Activated T-cell treated with anti-CD3 and anti-CD28 coated beads, Interleukin-2, amount 50 U/mL, for 48 hours (primary cell): ENCODE measurements around the gene RAD9A.

Experiments used
- DNase-seq, 2 experiments: peaks; one replicate each; pipeline ENCODE4 v3.0.0-alpha.2; 2020

Gene RAD9A

DNA sequence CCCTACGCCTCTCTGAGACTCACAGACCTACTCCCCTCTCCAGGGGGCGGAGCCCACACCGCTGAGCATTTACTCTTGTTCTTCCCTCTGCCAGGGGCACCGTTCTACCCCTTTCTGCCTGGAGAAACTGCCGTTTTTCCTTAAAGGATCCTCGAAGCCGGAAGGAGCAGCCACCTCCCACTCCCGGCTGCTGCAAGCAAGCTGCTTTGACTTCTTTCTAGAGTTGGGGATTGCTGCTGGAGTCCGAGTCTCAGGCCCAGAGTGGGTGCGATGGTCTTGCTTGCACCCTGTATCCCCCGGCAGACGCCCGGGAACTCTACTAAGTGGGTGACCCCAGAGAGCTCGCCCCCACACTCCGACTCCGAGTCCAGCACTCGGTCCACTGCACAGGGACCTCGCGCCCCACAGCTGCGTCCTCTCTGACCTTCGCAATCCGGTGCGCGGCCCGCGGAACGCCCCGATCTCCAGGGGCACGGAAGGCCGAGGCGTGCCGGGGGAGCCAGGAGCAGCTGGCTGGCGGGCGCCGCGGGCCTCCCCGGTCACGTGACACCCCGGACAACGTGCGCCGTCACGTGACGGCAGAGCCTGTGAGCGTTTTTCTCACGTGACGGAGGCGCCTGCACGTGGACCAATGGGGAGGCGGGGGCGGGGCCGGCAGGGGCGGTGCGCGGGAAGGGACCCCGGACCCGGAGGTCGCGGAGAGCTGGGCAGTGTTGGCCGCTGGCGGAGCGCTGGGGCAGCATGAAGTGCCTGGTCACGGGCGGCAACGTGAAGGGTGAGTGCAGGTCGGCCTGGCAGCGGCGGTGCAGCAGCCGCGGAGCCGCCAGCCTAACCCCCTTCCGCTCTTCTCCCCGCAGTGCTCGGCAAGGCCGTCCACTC, at the start of gene RAD9A:
TSS of gene RAD9A (plus strand) at position 683 of the 879 bp plus-strand sequence. CDS start at position 742, 59 bp downstream.
- DNase-seq = peak; percentile 94

GRCh38 chr11:67344264-67344663, 47.5 kb upstream of the RAD9A start:
- DNase-seq = peak in 1 of 2 experiments; percentile 26

- peak in 1 of 2 experiments; percentile 34 for DNase-seq
Measured at GRCh38 chr11:67345247-67345919, 46.4 kb upstream of the RAD9A start.

GRCh38 chr11:67345920-67346819, 45.6 kb upstream of the RAD9A start:
- DNase-seq = no peak

DNA sequence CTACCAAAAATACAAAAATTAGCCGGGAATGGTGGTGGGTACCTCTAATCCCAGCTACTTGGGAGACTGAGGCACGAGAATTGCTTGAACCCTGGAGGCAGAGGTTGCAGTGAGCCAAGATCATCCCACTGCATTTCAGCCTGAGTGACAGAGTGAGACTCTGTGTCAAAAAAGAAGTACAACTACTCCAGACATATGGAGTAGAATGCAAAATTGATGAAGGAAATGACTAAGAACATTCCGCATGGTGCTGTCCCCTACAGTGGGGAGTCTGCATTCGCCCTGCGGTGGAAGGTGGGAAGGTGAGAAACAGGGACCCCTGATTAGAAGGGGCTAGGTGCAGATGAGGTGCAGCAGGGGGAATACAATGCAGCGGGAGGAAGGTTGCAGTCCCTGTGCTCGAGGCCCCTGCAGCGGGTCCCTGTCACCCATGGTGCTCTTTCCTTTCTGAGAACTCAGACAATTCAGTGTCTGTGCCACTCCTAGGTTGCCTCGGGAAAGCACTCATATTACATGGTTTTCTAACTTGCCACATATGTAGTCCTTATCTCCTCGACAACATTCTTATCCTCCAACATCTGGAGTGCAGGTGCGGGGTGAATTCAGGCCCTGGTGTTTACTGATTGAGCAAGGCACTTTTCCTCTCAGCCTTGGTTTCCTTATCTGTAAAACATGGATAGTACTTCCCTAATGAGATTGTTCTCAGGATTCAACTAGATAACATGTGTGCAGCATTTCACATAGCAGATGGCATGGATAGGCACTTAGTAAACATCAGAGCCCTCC, 43.6 kb upstream of the RAD9A start:
- DNase-seq = no peak

DNA sequence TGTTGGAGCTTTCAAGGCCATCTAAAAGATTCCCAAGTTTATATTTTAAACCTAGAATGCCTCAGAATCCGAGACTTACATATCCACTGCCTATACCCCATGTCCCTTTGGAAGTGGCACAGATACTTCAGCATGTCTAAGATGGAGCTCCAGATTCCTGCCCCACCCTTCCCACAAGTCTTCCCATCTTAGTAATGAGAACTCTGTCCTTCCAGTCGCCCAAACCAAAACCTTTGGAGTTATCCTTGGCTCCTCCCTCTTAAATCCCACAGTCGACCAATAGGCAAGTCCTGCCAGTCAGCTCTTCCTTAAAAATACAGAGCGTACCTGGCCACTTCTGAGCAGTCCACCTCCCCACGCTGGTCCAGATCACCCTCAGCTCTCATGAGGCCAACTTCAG, 42.8 kb upstream of the RAD9A start:
- DNase-seq = no peak

- no peak for DNase-seq
Measured at GRCh38 chr11:67349457-67349856, 42.3 kb upstream of the RAD9A start.

DNA sequence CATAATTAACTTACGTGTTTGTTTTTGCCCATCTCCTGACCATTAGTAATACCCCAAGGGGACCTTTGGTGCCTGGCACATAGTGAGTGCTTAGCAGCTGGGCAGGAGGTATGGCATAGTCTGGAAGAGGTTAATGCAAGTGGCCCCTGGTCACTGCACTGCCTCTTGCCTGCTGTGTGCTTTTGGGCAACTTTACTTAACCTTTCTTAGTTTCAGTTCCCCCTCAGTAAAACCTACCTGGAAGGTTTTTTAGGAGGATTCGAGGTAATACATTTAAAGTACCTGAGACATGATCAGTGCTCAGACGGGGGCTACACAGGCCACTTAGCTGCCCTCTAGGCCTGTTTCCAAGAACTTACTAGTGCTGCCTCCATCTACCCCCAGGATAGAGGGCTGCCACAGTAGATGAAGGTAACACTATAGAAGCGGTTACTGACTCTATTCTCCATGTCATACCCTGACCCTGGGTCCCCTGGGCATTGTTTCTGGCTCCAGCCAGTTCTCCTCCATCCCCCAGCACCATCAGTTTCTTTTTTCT, 41.8 kb upstream of the RAD9A start:
- no peak for DNase-seq

- DNase-seq = peak; percentile 63 to 77
Measured at GRCh38 chr11:67351275-67352005, 40.3 kb upstream of the RAD9A start.

DNA sequence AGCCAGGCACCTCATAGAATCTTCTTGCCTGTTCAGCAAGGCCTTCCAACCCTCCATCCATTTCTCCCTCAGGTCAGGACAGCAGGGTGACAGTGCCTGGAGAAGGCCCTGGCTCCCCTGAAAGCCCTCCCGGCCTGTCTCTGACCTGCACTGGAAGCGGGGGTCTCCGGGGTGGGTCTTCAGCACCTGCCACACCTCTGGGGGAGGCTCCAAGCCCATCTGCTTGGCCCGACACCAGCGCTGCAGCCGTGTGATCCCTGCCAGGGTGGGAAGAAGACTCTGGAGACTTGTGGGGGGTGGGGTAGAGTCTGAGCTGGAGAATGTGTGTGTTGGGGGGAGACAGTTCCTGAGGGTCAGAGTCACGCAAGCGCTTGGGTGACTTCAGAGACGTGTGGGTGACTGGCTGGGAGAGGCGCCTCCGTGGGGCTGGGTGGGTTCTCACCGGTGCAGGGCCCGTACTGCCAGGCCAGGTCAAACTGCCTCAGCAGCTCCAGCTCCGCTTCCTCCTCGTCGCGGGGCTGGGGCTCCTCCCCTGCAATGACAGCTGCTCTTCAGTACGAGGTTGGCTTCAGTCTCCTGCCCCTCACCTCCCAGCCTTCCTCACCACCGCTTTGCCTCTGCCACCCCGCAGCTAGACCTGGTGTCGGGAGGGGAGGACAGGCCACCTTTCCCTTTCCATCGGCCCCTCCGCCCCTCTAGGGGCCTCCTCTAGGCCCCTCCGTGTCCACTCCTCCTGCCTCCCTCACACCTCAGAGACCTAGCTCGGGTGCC, 39.1 kb upstream of the RAD9A start:
- DNase-seq = no peak

DNA sequence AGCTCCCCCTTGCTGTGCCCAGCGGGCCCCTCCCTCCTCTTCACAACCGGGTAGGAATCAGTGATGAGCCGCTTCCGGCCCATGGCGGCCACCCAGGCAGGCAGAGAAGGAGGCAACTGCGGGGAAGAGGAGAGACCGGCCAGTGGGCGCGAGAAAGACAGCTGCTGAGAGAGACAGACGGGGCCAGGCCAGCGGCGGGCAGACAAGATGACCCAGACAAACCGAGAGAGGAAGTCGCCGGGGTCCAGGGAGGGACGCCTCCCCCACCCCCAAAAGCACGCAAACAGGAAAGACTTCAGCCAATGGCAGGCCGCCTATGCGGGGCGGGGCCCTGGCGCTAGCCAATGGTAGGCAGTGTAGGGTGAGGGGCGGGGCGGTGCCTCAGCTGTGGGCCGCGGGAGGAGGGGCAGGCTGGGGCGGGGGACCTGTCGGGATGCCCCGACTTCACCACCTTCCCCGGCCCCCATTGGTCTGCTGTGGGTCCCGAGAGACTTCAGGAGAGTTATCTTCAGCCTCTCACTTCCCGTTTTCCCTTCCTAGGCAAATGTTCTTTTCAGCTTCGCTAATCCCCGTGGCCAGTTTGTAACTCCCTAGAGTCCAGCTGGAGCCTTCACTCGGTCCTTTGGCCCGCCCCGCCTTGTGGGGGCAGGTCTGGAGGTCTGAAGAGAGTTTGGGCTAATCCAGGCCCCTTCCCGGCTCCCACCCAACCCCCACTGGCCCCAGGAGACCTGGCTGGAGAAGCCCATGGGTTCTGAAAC, 38.3 kb upstream of the RAD9A start, which contains the start of gene POLD4:
TSS of gene POLD4 (minus strand) at position 230 of the 758 bp plus-strand sequence. CDS start at position 83, 147 bp downstream.
- DNase-seq = peak; percentile 97

DNA sequence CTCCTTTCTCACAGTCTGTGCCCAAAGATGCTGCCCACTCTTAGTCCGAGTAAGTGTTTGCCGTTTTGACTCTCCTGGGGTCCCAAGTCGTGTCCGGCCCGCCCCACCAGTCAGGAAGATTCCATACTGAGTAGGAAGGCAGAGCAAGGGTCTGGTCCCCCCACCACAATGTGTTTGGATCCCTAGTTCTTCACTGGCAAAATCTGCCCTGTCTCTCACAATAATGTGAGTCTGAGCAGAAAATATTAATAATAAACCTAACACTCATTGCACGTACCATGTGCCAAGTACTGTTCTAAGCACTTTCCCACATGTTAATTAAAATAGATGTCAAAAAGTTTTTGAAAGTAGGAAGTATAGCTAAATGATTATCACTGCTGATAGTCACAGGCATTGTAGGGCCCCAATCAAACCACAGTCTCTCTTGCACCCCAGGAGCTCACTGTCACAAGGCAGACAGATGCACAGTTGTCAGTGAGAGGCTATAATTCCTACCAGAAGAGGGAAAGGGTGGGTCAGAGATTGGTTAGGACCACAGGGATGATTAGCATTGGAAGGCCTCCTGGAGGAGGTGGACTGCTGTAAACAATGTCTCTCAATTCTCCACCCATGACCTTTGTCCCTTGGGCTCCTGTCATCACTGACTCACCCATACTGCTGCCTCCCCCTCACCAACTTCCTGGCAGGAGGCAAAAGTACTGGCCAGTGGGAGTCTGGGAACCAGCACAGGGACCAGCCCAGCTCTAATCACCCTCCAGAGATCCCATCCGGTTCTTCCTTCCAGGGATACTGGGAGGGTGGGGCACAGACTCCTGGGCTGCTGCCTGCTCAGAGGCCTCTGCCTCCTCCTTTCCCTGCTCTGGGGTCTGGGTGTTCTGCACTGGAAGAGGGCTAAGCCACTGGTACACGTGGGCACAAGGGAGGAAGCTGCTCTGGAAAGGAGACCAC, 37.4 kb upstream of the RAD9A start:
- peak; percentile 38 to 55 for DNase-seq

DNA sequence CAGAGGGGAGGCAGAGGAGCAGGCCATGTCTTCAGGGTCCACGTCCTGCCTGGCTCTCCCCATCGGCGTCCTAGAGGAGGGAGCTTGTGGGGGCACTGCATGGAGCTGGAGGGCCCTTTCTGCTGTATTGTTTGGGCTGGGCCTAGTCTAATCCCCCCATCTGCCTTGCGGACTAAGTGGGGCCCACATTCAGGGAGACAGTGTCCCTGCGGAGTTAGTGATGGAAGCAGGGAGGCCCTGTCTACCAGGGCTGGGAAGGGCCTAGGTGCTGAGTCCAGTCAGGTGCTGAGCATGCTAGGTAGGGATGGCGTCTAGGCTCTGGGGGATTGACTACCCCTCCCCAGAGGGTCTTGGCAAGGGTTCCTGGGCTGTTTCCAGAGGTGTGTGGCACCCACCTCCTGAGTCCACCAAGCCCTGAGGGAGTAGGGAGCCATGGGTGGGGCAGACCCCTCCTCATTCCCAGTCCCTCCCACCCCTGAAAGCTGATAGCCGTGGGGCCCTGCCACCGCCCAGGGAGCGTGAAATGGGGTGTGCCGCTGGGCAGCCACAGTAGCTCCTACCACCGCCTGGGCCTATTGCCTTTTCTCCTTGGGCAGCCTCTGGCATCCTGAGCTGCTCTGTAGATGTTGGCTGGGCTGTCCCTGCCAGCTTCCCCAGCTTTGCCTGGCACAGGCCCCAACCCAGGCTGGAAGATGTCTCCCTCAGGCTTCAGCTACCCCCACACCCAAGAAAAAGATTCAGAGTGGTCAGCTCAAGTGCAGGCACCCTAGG, 36.6 kb upstream of the RAD9A start:
- no peak for DNase-seq

DNA sequence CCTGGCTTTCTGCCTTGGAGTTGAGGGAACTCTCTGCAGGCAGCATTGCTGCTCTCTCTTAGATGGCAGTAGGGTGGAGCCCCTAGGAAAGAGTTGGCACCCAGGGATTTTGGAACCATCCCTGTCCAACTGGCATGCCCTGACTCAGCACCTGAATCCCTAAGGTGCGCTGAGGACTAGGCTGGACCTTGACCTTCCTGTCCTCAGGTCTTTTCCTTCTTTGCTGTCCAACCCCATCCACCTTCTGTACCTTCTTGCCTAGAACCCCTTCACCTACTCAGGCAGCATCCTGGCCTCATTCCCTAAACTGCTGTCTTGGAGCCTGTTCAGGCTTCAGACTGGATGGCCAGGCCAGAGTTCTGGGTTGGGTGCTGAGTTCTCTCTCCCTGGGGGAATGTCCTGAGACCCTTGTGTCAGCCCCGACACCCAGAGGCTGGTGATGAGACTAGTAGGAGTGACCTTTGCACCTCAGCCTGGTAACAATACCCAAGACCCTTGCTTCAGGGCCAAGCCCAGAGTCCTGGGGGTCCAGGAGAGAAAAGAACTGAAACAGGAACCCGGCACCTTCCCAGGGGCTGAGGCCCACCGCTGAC, 35.9 kb upstream of the RAD9A start:
- no peak for DNase-seq

- DNase-seq = no peak
Measured at GRCh38 chr11:67356387-67356863, 35.4 kb upstream of the RAD9A start.

- DNase-seq = peak; percentile 78
Measured at GRCh38 chr11:67356864-67357561, 34.8 kb upstream of the RAD9A start.
